CD4-positive, alpha-beta T cell treated with Interleukin-4 for 4 hours (primary cell): ENCODE data around the gene COL15A1.

ENCODE experiments used
- DNase-seq: peaks from one replicate; pipeline ENCODE4 v3.0.0-alpha.2; 2020

Gene COL15A1

GRCh38 chr9:98917746-98918487, 25.8 kb upstream of the COL15A1 start:
- no peak for DNase-seq

DNA sequence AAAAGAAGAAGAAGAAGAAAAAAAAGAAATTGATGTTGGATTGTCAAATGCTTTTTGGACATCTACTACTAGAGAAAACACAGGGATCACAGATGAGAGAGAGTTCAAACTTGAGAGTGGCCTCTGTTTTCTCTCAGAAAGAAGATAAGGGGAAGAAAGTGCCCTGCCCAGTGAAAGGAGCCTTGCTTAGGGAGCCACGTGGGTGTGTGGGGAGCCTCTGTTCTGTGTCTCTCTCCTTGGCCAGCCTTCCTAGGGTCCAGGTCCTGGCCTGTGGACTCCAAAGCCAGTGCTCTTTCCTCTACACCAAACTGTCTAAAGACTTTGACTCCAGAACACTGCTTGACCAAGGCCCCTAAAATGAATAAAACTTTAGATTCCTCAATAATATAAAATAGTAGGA, 22.0 kb upstream of the COL15A1 start:
- no peak for DNase-seq

DNA sequence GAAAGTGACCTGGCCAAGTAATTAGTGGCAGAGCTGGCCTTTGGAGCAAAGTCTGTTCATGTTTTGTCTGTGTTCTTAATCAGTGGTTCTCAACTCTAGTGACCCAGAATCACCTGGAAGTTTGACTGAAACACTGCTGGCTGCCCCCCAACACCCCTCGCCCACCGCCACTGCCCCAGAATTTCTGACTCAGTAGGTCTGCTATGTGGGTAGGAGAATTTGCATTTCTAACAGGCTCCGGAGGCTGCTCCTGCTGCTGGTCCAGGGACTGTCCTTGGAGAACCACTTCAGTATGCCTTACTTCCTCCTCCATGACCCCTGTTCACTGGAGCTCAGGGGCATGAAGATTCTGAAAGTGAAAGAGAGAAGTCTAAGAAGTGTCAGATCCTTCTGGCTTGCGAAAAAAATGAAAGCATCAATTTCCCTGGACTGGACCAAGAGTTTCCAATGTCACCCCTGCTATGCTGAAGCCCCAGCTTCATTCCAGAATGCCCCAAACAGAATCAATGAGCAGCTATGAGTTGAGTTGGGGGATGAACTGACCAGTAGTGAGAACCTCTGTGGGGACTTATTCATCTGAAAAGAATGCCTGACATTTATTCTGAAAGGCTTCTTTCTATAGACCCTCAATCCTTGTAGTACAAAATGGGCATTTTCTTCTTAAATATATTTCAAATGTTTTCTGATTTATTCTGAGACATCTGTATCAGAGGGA, 20.8 kb upstream of the COL15A1 start:
- DNase-seq: no peak

- no peak for DNase-seq
Observed at GRCh38 chr9:98923451-98924123, 20.1 kb upstream of the COL15A1 start.

DNA sequence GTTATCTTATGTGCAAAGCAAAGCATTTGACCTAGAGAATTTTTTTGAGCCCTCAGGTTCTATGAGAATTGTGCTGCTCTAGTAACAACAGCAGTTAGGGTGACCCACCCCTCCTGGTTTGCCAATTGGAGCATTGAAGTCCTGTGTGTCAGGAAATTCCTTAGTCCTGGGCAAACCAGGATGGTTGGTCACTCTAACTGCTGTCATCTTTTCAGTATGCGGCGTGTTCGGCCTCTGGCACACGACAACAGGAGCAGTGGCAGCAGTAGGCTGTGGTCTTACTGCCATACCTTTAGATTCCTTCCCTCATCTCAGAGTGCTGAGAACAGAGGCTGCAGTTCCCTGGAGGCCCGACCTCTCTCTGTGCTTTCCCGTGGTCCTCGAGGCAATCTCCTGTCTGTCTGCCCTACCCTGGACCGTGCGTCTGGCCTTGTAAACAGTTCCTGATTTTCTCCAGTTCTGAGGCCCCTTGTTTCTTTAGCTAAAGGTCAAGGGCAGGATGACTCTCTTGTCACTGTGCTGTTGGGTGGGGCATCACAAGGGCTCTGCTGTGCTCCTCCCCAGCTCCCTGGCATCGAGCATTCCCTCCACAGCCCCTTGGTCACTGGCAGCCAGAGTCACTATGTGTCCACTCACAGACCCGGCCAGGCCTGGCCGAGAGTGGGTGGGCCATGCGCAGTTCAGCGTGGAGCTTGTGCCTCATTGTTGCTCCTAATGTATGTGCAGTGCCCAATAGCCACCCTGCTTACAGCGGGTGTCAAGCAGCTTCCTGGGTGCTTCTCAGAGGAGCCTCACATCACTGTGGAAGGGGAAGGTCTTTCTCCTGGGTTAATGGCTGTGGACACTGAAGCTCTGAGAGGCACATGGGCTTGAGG, 18.5 kb upstream of the COL15A1 start:
- DNase-seq: no peak

GRCh38 chr9:98925956-98926355, 17.8 kb upstream of the COL15A1 start:
- DNase-seq: no peak

DNA sequence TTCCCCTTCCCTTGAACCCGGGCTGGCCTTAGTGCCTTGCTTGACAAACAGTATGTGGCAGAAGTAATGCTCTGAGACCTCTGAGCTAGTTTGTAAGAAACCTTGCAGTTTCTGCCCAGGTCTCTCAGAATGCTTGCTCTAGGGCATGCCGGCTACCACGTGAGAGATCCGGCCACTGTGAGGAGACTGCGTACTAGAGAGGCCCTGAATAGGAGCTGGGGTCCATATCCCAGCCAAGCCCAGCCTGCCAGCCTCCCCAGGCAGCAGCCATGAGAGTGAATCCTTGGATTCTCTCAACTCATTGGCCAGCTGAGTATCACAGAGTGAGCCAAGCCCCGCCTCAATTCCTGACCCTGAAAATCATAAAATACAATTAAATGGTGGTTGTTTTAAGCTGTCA, 16.0 kb upstream of the COL15A1 start:
- no peak for DNase-seq

- DNase-seq: no peak
Observed at GRCh38 chr9:98929071-98929470, 14.6 kb upstream of the COL15A1 start.

DNA sequence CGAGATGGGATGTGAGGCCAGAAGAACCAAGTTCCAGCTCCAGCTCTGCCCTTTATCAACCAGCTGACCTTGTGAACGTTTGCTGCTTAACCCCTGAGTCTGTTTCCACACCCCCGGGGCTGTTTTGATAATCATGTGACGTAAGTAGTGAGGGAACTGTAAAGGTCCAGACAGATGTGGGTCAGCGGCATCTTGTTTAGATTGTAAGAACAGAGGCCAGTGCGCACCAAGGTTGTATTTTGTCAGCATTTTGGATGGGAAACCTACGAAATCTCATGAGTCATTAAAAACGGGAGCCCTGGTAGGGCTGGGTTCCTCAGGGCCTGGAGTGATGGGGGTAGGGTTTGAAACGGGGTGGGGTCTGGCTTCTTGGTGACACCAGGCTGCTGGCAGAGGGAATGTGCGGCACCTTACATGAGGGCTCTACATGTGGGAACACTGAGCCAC, 13.8 kb upstream of the COL15A1 start:
- no peak for DNase-seq

- no peak for DNase-seq
Observed at GRCh38 chr9:98930792-98931191, 12.9 kb upstream of the COL15A1 start.

- DNase-seq: no peak
Observed at GRCh38 chr9:98931600-98932389, 11.9 kb upstream of the COL15A1 start.

DNA sequence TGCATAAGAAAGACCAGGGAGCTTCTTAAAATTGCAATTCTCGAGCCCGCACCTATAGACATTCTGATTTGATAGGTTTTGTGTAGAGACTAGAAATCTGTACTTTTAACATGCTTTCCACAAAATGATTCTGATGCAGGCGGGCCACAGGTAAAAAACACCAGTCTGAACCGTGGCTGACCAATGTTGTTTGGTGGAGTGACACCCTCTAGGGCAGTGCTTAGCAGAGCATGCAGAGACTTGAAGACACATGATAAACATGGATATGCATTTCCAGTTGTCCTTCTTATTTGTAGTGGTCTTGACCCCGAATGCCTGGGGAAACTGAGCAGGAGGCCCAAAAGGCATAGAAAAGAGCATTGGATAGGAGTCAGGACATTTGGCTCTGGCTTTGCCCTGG, 10.5 kb upstream of the COL15A1 start:
- no peak for DNase-seq

- no peak for DNase-seq
Observed at GRCh38 chr9:98933890-98934289, 9.8 kb upstream of the COL15A1 start.

GRCh38 chr9:98935071-98935505, 8.6 kb upstream of the COL15A1 start:
- DNase-seq: no peak

DNA sequence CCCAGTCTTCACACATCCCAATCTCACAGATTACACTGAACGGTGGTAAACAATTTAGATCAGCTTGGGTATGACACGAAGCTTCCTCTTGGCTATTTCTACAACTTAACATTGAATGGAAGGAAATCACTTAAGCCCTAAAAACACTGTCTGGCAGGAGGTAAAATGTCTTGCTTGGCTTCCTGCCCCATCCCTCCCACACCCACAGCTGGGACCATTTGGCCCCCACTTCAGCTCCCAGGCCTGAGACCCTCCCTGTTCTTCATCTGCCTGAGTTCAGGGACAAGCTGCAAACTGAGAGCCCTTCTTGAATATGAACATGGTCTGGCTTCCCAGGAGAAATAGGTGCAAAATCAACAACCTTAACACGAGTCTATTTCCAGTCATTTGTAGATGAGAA, 3.4 kb upstream of the COL15A1 start:
- no peak for DNase-seq

DNA sequence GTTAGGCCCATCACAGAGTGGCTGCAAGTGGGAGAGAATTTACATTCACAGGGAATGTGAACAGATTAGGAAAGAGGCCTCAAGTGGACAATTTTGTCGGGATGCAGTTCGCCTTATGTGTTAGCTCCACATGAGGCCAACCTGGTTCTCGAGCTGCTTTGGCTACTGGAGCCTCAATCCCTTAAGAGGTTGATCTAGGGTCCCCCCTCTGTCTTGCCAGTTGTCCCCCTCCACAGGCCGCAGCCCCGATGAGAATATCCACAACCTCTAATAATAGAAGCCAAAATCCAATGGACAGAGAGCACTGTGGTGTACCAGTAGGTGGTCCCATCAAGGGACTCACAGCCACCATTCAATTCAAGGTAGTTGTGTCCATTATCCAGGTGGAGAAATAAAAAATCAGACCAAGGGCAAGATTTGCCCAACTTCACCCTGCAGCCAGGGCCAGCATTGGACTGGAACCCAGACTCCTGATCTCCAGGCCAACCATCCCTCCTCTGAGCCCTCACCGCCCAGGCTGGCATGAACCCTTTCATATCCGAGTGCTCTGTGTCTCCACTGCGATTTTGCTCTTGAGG, 1.7 kb upstream of the COL15A1 start:
- DNase-seq: no peak

GRCh38 chr9:98942906-98943681, 613 bp upstream of the COL15A1 start:
- DNase-seq: no peak

- DNase-seq: no peak
Observed at GRCh38 chr9:98944057-98944733, 488 bp downstream of the COL15A1 start.

- no peak for DNase-seq
Observed at GRCh38 chr9:98944734-98945074, 997 bp downstream of the COL15A1 start.

GRCh38 chr9:98949565-98949964, 5.9 kb downstream of the COL15A1 start:
- no peak for DNase-seq
